ENCODE results near the gene SLC6A6.

SLC6A6 gene

DNA sequence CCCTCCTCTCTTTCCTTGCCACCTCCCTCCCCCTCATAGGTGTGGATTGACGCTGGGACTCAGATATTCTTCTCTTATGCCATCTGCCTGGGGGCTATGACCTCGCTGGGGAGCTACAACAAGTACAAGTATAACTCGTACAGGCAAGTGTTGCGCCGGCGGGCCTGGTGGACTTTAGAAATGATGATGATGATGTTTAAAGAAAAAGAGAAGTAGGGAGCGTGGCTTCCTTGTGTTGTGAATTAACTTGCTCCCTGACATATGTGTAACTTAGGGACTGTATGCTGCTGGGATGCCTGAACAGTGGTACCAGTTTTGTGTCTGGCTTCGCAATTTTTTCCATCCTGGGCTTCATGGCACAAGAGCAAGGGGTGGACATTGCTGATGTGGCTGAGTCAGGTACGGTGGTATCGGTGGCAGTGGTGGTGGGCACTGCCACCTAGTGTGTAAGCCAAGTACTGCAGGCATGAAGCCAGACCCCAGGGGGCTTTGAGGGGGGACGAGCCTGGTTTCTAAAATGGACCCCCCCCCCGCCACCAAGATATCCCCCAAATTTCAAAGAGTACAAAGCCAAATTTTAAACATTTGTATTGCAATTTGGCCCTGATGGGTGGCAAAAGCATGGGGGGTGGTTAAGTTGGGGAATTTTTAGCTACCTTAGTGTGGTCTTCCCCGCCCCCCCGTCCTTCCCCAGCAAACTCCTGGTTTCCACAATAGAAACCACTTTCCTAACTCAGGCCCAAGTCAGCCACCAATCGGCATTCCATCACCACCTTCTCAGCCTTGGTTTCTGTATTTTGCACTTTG lies 65.6 kb downstream of the SLC6A6 start:
- no peak for DNase-seq (ENCODE audit: extremely low read depth, low read depth)
- TF ChIP-seq, protein P1, sequence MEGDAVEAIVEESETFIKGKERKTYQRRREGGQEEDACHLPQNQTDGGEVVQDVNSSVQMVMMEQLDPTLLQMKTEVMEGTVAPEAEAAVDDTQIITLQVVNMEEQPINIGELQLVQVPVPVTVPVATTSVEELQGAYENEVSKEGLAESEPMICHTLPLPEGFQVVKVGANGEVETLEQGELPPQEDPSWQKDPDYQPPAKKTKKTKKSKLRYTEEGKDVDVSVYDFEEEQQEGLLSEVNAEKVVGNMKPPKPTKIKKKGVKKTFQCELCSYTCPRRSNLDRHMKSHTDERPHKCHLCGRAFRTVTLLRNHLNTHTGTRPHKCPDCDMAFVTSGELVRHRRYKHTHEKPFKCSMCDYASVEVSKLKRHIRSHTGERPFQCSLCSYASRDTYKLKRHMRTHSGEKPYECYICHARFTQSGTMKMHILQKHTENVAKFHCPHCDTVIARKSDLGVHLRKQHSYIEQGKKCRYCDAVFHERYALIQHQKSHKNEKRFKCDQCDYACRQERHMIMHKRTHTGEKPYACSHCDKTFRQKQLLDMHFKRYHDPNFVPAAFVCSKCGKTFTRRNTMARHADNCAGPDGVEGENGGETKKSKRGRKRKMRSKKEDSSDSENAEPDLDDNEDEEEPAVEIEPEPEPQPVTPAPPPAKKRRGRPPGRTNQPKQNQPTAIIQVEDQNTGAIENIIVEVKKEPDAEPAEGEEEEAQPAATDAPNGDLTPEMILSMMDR (IDR thresholded peaks at IDR 0.05; ENCODE audit: low read depth, low read length), result peak; percentile 89

DNA sequence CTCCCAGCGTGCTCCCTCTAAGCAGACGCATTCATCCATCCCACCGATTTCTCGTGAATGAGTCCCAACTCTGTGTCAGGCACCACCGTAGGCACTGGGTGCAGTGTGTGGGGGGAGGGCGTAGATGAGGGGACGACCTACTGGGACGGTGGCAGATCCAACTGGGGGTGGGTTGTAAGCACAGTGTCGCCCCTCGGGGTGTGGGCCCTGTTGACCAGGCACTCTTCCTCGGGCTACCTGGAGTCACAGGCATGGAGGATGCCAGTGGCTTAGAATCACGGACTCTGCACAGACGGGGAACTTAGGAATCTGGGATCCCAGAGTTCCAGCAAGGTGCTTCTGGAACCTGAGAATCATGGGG lies 66.2 kb downstream of the SLC6A6 start:
- no peak for DNase-seq (ENCODE audit: extremely low read depth, low read depth)
- TF ChIP-seq, protein P1 (IDR thresholded peaks at IDR 0.05; ENCODE audit: low read depth, low read length), result no peak

DNA sequence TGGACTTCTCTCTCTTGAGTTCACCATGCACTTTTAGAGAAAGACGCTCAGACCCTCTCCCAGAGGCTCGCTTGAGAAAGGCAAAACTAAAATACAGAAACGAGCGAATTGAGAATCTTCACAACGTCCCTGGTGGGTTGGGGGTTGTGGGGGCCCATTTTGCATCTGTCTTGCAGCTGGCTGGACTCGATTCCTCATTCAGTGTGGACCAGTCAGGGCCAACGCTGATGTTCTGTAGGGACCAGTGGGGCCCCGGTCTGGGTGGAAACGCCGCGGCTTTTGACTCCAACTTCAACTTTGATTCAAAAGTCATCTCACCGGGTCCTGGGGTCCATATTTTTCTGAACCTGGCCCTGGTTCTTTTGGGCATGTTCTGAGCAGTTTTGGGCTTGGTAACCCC lies 68.1 kb downstream of the SLC6A6 start:
- TF ChIP-seq, protein P1 (IDR thresholded peaks at IDR 0.05; ENCODE audit: low read depth, low read length), result no peak
- DNase-seq (ENCODE audit: extremely low read depth, low read depth), result no peak

DNA sequence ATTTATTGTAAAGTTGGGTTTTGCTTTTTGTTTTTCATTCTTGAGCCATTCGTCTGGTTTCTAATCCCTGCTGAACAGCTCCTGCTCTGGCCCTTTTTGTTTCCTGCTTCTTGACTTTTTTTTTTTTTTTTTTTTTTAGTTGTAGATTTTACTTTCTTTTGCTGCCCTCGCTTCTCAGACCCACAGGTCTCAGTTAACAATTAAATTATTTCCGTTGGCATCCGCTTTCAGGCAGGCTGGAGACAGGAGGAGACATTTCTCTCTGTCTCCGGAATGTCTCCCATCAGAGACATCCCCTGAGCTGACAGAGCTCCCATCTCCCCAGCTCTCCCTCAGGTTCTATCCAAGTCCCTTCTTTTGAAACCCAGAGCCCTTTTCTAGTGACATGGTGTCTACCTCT lies 68.6 kb downstream of the SLC6A6 start:
- no peak for DNase-seq (ENCODE audit: extremely low read depth, low read depth)
- TF ChIP-seq, protein P1 (IDR thresholded peaks at IDR 0.05; ENCODE audit: low read depth, low read length), result no peak

DNA sequence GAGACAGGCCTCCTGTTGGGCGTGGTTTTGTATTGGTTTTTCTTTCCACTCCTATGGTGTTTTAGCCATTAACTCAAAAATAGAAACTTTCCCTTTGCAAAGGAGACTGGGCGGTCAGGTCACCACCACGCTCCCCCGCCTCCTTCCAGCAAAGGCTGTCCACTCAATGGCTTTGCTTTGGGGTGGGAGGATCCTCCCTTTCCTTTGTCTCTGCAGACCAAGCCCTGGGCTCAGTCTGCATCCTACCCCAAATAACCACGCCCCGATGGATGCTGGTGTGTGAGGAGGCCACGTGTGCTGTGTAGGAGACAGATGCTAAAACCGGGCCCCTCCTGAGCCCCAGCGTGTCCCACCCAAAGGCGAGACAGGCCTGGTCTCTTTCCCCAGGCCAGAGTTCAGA lies 69.3 kb downstream of the SLC6A6 start:
- TF ChIP-seq, protein P1 (IDR thresholded peaks at IDR 0.05; ENCODE audit: low read depth, low read length), result no peak
- no peak for DNase-seq (ENCODE audit: extremely low read depth, low read depth)

DNA sequence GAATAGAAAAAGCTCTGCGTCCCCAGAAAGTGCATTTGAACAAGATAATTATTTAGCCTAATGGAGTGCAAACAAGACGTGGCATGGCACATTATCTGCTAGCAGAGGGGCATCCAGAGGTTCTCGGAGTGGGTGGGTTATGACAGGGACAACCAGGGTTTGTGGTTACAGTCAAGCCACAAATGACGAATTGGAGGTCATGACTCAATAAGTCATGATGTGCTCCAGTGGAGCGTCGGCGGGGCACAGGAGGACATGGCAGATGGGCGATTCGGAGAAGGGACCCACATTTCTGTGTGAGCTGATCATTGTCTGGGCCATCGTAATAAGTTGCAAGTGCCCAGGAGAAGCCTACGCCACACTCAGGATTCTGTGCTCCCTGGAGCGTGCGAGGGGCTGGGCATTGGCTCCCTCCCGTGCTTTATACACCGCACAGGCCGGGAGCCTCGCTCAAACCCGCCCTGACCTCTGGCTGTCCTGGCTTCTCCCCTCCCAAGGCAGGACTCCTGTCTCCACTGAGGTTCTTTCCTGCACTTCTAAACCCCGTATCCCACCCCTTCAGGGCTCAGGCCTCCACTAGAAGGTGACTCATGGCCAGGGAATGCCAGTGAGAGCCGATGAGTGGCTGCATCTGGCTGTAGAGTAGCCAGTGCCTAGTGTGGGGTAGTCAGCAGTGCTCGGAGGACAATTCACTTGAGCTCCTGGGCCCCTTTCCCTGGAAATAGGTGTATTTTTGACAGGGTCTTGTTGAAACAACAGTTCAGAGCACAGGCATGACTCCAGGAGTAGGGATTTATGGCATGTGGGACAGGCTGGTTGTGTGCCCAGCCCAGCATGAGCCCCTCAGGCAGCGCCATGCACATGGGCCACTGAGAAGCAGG lies 70.3 kb downstream of the SLC6A6 start:
- TF ChIP-seq, protein P1 (IDR thresholded peaks at IDR 0.05; ENCODE audit: low read depth, low read length), result no peak
- DNase-seq (ENCODE audit: extremely low read depth, low read depth), result no peak

DNA sequence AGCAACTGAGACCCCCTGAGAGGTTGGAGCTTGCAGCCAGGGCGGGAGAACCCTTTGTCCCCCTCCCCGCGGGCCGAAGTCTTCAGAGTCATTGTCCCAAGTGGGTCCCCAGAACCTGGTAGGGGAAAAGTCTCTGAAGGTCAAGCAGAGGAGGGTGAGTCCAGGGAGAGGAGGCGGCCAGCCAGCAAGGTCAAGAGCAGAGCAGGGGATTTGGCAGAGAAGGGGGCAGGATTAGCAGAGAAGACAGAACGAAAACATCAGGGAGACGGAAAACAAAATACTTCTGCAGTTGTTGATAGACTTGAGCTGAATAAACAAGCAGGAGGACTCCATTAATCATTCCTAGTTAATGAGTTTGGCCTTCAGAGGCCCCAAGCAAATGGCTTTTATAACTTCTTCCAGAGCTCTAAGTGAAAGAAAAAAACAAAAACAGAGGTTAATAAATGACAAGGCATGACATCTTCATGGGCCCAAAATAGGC lies 71.0 kb downstream of the SLC6A6 start:
- DNase-seq (ENCODE audit: extremely low read depth, low read depth), result no peak
- TF ChIP-seq, protein P1 (IDR thresholded peaks at IDR 0.05; ENCODE audit: low read depth, low read length), result no peak

All from AG09319 (cell line).